A172 (cell line): ENCODE results near the gene HNRNPC. TPM values are rescaled to one million over a fixed set of nuclear protein-coding genes. Genes with fewer than 3 reads are reported as not detected.
"Not testable (repeated sequence)": the region's sequence is repeated elsewhere in the genome, so short reads cannot be mapped to it uniquely, and the experiment has no call there.

Source experiments
- DNase-seq: peaks from one replicate; pipeline ENCODE4 v3.0.0-alpha.2; 2015; ENCODE audit warnings: low spot score
- total RNA-seq: library from RNA; depleted of rRNA; stranded (reverse); fragments of >200 nt; shearing (Covaris generic); gene quantifications from 2 replicates; pipeline ENCODE4 v1.2.3, GENCODE V29; 2014; rRNA removed

HNRNPC gene
- total RNA-seq, 1 experiment from 2014 or later = 922 TPM

DNA sequence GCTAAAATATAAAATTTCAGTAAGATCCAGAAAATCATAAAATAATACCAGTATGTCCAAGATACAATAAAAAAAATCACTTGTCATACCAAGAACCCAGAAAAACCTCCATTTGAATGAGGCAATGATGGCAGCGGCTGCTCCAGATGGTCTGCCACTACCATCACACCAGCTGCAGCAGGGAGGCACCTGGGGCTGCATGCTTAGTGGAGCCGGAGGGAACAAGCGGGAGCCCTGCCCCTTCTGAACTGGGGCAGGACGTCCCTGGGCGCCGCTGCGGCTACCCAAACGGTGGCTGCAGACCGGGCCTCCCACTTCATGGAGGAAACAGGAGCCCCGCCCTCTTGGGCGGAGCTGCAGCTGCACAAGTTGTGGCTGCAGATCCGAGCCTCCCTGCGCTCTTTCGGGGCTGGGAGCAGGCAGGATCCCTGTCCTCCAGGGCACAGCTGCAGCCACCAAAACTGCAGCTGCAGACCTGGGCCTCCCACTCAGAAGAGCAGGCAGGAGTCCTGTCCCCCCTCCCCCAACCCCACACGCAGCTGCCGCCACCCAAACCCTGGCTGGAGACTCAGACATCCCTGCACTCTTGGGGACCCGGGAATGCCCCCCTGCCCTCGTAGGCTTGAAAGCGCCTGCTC, 77.3 kb downstream of the HNRNPC start:
- peak; percentile 33 for DNase-seq

DNA sequence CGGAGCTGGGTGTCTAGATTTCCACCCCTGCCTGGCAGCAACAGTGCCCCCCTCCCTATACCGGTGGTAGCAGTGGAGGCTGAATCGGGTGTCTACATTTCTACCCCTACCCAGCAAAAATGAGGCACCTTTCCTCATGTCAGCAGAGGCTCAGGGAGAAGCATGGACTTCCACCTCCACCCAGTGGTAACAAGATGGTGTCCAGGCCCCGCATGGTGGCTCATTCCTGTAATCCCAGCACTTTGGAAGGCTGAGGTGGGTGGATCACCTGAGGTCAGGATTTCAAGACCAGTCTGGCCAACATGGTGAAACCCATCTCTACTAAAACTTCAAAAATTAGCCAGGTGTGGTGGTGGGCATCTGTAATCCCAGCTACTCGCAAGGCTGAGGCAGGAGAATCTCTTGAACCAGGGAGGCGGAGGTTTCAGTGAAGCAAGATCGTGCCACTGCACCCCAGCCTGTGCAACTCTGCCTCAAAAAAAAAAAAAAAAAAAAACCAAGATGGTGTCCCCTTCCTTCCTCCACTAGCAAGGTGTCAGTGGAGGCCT, 77.9 kb downstream of the HNRNPC start:
- no peak for DNase-seq

DNA sequence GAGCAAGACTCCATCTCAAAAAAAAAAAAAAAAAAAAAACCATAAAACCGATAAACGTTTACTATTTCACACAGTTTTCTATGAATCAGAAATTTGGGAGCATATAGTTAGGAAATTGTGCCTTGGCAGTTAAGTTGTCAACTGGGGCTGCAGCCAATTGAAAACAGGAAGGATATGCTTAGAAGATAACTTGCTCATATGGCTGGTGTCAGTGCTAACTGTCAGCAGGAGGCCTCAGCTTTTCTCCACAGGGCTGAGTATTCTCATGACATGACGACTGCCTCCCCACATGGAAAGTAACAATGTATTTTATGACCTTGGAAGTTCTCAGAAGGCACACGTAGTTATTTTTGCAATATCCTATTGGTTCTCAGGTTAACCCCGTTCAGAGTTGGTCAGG, 83.8 kb downstream of the HNRNPC start:
- DNase-seq = peak; percentile 4

DNA sequence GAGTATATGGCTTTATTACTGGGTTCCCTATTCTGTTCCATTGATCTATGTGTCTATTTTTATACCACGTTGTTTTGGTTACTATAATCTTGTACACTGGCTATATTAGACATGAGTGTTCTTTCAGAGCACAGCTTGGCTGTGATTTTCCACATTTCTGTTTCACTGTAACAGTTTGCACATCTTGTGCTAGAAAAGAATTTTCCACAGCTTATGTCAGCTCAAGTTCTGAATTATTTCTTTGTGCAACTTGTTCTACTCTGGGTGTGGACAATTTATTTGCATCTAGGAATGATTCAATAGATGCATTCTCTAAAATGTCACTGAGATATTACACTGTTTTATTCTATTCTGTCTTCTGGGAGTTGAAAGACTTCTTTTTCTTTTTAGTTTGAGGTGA, 85.0 kb downstream of the HNRNPC start:
- DNase-seq = no peak

DNA sequence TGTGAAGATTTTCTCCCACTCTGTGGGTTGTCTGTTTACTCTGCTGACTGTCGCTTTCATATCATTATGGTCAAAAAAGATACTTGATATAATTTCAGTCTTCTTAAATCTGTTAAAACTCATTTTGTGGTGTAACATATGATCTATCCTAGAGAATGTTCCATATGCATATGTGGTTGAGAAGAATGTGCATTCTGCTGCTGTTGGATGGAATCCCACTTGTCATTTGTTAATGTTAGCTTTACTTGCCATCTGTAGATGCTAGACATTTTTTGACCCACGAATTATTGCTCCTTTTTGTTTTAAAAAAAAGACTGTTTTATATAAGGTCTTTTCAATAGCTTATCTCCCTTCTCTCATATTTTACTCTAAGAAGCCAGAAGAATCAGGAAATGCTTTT, 87.1 kb downstream of the HNRNPC start:
- no peak for DNase-seq

DNA sequence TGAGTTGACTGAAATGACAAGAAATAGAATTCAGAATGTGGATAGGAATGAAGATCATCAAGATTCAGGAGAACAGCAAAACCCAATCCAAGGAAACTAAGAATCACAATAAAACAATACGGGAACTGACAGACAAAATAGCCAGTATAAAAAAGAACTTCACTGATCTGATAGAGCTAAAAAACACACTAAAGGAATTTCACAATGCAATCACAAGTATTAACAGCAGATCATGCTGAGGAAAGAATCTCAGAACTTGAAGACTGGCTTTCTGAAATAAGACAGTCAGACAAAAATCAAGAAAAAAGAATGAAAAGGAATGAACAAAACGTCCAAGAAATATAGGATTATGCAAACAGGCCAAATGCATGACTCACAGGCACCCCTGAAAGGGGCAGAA, 98.1 kb downstream of the HNRNPC start:
- DNase-seq = no peak

DNA sequence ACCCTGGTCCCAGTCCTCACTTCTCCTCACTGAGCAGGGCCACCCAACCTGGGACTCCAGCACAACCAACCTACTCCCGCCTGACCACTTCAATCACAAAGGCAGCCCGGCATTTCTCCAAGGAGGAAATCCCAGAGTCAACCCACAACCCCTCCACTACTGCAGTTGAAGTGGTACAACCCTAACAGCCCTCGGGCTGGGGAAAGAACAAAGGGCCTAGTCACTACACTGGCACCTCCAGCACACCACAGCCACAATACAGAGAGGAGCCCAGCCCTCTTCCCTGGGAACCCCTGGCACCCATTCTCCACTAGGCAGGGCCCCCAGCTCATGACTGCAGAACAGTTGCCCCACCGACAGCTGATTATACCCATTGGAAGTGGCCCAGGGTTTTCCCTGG, 99.7 kb downstream of the HNRNPC start:
- no peak for DNase-seq

DNA sequence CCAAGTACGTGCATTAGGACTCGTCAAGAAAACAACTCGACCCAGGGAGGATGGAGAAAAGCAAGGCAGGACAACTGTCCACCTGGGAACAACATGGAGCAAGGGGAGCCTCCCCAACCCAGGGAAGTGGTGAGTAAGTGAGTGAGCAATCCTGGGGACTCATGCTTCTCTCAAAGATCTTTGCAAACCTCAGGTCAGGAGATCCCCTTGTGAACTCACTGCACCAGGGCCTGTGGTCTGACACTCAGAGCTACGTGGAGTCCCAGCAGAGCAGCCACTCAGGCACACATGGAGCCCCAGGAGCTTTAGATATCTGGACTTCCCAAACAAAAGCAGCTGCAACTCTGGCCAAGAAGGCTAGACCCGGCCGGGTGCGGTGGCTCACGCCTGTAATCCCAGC, 101.2 kb downstream of the HNRNPC start:
- DNase-seq = peak; percentile 2

DNA sequence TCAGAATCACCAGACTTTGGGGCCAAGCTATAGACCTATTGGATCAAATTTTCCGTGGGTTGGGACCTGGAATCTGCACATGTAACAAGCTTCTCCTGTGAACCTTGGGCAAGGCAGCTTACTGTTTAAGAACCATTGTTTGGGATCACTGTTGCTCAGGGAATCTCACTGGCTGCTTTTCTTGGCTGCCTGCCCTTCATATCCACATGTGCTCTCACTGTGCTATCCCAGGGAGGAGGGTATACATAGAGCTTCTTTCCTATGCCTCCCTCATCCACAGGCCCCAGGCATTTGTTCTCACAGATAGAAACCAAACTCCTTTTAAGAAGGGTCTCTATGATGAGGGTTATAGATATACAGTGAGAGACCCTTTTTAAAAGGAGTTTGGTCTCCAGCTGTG, 103.6 kb downstream of the HNRNPC start:
- DNase-seq = not testable (repeated sequence)

DNA sequence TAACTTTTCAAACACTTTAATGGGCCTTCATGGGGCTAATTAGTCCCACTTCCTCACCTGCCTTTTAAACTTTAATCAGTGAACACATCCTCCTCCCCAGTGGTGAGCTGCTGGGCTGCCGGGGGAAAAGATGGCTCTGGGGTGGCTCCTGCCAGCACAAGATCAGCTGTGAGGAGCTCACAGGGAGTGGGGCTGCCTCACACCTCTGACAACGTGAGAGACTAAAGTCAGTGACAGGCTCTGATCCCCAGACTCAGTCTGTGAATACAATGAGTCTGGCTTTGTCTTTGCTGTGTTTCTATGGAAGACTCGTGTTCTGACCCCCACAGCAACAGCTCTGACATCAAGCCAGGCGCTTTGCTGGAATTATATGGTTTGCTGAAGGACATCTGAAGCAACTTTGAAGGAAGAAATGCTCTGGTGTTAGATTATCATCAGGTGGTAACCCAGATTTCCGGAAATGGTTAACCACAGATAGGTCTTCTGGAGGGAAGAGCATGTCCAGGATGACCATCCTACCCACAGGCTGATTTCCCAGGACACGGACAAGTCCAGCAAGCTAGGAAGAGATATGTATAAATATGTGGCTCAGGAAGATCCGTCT, 104.1 kb downstream of the HNRNPC start:
- peak; percentile 1 for DNase-seq

DNA sequence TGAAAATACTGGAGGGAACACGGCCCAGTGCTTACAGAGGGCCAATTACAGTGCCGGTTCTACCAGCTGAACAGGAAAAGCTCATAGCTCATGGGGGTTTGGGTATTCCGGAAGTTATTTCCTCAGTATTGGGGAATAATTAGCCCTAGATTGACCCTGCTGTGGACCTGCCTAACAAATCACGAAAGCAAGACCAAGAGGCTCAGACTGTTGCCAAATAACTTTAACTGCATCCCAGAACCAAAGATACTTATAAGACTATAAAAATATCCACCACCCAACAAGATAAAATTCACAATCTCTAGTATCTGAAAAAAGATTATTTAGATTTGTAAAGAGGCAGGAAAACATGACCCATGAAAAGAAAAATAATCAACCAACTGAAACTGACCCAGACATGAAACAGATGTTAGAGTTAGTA, 105.4 kb downstream of the HNRNPC start:
- DNase-seq = no peak

DNA sequence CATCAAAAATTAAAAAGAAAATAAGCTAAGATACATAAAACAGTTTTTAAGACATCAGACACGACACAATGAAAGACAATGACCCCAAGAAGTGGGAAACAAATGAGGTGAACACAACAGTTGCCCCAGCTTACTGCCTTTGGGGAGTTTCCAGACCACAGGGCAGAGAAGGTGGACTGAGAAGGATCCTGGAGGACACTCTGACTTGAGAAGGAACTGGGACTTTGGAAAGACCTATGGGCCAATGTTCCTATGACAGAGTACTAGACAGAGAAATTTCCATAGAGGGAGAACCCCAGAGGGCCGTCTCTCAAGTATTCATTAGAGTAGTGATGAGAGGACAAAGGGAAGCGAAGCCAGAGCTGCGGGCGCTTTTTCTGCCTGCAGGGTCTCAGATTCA, 107.2 kb downstream of the HNRNPC start:
- no peak for DNase-seq

DNA sequence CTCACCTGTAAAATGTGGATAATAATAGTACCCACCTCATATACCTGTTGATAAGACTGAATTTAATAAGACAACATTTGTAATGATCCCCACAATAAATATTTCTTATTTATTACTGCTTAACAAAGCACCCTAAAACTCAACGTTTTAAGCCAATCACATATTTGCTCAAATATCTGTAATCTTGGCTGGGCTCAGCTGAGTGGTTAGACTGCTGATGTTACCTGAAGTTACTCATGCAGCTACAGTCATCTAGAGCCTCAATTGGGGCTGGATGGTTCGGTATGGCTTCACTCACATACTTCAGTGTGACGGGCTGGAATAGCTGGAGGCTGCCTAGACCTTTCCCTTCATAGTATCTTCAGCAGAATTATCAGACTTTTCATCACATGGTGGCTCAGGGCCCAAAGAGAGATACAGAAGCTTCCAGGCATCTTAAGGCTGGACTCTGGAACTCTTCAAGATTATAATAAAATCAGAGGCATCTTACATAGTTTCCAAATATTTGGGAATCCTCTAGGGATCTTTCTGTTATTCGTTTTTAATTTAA, 109.1 kb downstream of the HNRNPC start:
- no peak for DNase-seq

Other genes with a start within 250 kb of the HNRNPC start
- 7.5 and 9.0 TPM in 2 replicates for gene NDRG2, start 244.4 kb downstream of the HNRNPC start, total RNA-seq
- not detected in 2 replicates for gene TPPP2, start 239.2 kb downstream of the HNRNPC start, total RNA-seq
- not detected in 2 replicates for gene RNASE13, start 234.6 kb downstream of the HNRNPC start, total RNA-seq
- not detected in 2 replicates for gene RNASE7, start 227.1 kb downstream of the HNRNPC start, total RNA-seq
- gene RNASE8, start 211.6 kb downstream of the HNRNPC start, total RNA-seq = not detected in 2 replicates
- 19.8 and 21.2 TPM in 2 replicates for gene ARHGEF40, start 199.1 kb downstream of the HNRNPC start, total RNA-seq
- gene ZNF219, start 170.8 kb downstream of the HNRNPC start, total RNA-seq = 5.9 and 12.0 TPM in 2 replicates
- 0.17 TPM in 1 of 2 replicates, not detected in the other for gene TMEM253, start 168.4 kb downstream of the HNRNPC start, total RNA-seq
- gene OR5AU1, start 113.4 kb downstream of the HNRNPC start, total RNA-seq = not detected in 2 replicates
- not detected in 2 replicates for gene RPGRIP1, start 10.6 kb upstream of the HNRNPC start, total RNA-seq
- gene SUPT16H, start 114.6 kb upstream of the HNRNPC start, total RNA-seq = 77.8 and 84.0 TPM in 2 replicates
- gene CHD8, start 186.7 kb upstream of the HNRNPC start, total RNA-seq = 23.4 and 27.9 TPM in 2 replicates
- gene RAB2B, start 207.5 kb upstream of the HNRNPC start, total RNA-seq = 9.2 and 9.4 TPM in 2 replicates
- 14.6 and 30.5 TPM in 2 replicates for gene TOX4, start 207.8 kb upstream of the HNRNPC start, total RNA-seq
- gene METTL3, start 241.9 kb upstream of the HNRNPC start, total RNA-seq = 31.5 and 37.0 TPM in 2 replicates